GM10847 (cell line): ENCODE measurements around the gene SLC22A17.

Experiments
- POLR2A ChIP-seq: IDR thresholded peaks from 2 replicates; pipeline ENCODE4 v1.6.1; 2011; ENCODE audit not compliant: insufficient read length; ENCODE audit errors: extremely low read depth

SLC22A17 gene

DNA sequence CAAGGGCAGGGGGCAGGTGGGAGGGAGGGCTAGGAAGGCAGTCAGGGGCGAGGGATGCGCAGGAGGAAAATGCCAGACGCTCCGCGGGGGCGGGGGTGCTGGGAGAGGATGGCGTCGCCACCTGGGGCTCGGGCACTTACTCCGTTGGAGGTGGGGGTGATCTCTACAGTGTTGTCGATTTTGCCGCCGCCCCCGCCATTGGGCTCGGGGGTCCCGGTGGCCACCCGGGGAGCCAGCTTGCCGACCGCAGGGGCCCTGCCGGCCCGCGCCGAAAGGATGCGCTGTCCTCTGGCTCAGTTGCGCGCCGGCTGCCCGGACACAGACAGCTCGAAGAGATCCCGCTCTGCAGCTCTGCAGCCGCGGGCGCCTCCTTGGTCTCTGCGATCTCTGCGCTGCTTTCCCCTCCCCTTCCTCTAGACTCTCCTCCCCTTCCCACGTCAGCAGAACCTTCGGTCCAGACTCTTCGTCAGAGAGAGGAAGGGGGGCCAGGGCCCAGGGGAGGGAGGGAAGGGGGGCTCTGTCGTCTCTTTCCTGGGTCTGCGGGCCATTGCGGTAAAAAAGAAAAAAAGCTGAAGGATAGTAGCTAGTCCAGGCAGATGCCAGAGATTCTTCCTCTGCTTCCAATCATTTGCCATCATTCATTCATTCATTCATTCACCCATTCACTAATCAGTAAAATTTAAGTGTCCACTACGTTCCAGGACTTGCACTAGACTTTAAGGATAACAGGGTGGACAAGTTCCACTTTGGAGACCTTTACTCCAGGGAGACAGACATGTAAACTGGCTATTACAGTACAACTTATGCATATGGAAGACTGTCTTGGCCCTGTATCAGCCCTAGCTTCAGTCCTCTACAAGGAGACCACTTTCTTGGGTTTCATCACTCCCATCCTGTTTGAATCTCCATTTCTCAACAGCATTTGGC is at the start of gene SLC22A17:
SLC22A17 (minus strand) TSS at position 382 of the 927 bp plus-strand sequence.
- TF ChIP-seq POLR2A = no peak

DNA sequence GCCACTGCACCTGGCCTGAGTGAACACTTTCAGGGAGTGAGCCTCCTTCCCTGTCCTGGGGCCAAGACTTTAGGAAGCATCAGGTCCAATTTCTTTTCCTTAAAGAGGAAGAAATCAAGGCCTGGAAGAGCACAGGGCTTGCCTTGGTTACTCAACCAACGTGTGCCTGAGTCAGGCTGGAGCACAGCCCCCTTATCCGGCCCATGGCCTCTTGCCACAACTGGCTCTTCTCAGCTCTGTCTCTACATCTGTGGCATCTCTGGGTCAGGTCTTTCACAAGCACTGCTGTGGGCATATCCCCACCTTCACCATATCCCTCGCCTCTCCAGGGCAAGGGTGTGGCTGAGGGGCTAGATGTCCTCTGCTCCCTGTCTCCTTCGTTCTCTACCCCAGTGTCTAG is 48.6 kb upstream of the SLC22A17 start:
- TF ChIP-seq POLR2A = no peak

DNA sequence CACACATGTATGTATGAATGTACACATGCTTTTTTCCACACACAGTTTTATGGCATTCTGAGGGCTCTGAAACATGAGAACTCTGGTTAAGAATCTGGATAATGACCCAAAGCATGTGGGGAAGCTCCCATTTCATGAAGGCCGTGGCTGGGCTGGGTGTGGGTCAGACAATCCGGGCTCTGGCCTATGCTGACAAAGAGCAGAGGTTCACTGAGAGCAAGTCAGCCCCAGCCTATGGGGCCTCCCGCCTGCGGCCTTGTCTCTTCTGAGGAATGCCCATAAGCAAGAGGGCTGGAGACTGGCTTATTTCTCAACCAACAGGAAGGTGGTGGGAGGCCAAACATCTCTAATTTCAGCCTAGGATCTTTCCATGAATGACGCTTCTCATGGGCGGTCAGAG is 46.9 kb upstream of the SLC22A17 start:
- no peak for TF ChIP-seq POLR2A

DNA sequence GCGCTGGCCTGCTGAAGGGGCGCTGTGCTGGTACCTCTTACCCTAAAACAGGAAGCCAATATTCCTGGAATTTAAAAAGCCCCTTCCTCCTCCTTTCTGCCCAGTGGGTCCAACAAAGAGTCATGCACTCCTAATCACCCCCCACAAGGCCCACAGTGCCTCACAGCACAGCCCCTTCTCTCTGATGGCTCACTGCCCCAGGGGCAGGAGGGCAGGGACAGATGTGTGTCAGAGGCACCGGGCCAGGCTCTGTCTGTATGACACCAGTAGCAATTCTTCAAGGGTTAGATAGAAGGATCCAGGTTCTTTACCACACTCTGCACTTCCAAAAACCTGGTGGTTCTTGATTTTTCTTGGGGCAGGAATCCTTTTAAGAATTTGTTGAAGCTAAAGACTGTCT is 46.4 kb upstream of the SLC22A17 start:
- no peak for TF ChIP-seq POLR2A

DNA sequence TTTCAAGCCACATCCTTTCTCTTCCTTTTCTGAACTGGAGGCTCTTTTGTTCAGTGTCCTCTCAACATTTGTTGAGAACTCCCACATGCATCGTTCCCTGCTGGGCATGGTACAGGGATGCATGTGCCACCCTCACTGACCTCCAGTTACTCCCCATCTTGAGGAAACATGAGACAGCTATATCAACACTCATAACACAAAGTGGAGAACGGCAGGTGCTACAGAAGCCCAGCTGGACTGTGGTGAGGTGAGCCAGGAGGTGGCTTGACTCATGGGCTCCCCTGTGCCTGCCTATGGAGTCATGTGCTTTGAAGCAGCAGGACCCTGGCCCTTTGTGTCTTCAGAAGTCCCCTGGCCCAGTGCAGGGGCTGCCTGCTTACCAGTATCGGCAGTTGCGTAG is 45.7 kb upstream of the SLC22A17 start:
- TF ChIP-seq POLR2A = no peak

DNA sequence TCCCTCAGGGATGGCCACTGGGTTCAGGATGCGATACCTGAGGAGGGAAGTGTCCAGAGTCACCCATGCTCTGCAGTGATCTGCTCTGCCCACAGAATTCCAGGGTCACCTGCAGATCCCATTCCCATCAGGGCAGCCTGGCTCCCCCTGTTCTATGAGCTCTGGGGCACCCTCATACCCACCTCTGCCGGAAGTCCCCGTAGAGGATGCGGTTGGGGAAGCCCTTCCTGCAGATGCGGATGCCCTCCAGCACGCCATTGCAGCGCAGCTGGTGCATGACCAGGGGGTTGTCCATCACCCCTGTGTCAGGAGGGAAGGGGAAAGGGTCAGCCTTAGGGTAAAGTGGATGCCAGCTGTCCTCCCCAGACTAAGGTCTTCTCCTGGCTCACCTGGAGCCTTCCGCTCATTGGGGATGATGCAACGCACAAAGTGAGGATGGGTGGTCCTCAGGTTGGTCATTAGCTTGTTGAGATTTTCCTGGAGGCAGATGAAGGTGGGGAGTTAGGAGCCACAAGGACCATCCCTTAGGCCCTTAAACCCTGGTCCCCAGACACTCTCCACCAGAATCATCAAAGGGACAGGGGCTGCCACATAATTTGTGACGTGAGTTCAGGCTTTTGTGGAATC is 44.2 kb upstream of the SLC22A17 start:
- TF ChIP-seq POLR2A = no peak

DNA sequence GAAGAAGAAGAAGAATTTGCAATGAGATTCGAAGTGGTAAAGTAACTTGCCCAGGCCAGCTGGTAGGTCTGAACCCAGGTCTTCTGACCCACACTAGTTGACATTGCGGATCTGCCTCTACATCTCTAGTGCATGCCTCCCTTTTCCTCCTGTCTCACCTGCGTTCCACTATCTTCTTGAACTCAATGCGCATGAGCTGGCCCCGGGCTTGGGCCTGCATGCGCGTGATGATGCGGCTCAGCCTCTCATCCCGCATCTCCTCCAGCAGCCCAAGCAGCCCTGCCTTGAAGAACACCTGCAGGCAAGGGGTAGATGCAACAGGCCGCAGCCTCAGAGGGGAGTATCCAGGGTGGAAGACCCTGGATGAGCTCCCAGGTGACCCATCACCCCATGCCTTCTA is 43.4 kb upstream of the SLC22A17 start:
- TF ChIP-seq POLR2A = no peak

DNA sequence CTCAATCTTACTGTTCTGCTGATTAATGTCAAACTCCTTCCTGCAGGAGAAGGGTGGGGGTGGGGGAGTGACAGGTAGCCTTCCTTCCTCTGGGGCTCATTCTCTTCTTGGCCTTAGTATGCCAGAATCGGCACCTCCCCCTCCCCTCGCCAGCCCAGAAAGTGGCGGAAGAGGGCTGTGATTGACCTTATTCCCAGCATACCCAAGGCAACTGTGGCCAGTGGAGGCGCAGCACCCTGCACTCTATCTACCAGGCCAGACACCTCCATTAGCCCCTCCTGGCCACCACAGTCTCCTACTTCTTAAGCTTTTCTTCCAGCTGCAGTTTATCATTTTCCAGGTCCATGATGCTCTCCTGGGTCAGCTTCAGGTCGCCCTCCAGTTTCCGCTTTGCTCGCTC is 39.9 kb upstream of the SLC22A17 start:
- TF ChIP-seq POLR2A = no peak

DNA sequence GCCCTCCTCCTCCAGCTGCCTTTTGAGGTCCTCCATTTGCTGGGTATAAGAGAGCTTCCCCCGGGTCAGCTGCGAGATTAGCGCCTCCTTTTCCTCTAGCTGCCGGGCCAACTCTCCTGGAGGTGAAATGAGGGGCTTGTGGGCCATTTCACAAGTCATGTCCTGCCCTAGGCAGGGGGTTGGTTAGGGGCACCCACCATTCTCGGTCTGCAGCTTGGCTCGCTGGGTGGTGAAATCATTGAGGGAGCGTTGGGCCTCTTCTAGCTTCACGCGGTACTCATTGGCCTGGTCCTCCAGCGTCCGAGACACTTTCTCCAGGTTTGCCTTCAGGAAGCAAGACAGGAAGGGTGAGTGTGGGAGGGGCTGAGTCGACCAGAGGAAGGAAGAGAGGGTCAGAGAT is 36.7 kb upstream of the SLC22A17 start:
- TF ChIP-seq POLR2A = no peak

DNA sequence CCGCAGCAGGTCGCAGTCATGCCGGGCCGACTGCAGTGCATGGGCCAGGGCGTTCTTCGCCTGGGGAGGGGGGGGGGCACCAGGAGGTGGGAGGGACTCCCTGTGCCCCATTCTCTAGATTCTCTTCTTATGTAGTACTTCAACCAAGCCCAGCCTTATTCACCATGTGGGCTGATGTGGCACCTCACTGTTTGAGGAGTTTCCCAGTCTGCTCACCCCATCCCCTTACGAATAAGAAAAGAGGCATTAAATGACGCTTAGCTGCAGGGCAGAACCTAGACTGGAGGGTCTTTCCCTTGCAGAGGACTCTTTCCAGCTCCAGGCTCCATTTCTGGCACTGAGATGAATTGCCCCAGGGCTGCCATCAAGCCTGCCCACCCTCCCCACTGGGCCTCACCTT is 36.3 kb upstream of the SLC22A17 start:
- no peak for TF ChIP-seq POLR2A

DNA sequence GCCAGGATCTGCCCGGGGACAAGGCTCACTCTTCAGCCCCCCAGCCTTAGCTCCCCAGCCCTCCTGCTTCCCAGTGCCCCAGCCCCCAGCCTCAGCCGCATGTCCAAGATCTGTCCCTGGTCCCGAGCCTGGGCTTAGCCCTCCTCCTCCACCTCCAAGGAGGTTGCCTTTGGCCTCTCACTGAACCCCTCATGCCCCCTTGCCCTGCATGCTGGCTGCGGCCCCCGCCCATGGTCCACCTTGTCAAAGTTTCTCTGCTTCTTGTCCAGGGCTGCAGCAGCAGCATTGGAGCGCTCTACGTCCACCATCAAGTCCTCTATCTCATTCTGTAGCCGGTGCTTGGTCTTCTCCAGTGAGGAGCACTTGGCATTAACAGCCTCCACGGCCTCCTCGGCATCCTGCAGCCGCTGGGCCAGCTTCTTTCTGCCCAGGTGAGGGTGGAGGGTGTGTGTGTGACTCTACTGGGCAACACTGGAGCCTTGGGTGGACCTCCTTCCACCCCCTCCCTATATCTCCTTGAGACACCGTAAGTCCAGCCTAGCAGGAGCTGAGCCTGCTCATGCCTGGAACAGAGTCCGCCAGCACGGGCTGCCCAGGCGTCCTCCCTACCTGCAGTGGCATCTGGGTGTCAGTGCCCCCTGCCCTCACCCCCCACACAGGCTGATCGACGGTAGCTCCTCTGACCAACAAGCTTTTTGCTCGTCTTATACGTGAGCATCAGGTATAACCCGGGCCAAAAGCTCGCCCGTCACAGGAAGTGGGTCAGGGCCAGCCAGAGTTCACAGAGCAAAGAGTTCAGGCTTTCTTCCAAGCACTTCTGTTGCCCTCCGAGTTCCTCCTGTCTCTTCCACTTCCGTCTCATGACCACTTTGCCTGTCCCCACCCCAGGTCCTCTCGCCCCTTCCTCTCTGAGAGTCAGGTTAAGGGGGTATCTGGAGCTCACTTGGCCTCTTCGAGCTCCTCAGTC is 35.5 kb upstream of the SLC22A17 start:
- TF ChIP-seq POLR2A = no peak

DNA sequence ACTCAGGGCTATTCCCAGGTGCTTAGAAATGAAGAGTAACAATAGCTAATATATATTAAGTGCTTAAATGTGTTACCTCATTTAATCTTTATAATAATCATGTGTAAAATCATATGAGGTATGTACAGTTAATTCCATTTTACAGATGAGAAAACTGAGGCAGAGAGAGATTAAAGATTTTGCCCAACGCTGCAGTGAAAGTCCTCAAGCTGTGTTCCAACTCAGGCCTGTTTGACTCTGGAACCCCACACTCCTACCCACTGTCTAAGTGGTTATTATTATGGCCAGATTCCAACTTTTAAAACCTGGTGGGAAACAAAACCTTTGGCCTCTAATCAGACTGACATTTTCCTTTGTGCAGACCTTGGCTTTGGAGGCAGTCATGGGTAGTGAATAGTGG is 34.3 kb upstream of the SLC22A17 start:
- TF ChIP-seq POLR2A = no peak

DNA sequence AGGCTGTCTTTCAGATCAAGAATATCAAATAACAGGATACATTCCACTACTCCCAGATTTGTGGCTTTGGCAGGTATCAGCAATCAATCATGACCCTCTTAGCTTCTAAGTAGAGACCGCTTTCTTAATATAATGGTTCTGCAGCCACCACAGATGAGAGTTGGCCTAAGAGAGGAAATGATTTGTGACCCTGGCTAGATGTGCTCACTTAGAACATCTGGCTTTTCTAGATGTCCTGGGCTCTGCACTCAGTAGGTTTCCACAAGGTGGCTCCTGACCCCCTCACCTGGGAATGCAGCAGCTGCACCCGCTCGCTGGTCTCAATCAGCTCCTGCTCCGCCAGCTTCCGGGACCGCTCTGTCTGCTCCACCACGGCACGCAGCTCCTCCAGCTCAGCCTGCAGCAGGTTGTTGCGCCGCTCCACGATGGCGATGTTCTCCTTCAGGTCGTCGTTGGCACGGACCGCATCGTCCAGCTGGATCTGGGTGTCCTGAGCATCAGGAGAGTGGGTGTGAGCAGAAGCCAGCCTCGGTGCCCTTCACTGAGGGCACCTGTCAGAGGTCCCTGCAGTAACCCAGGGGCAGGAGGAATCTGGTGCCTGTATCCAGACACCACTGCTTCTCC is 33.1 kb upstream of the SLC22A17 start:
- TF ChIP-seq POLR2A = no peak

DNA sequence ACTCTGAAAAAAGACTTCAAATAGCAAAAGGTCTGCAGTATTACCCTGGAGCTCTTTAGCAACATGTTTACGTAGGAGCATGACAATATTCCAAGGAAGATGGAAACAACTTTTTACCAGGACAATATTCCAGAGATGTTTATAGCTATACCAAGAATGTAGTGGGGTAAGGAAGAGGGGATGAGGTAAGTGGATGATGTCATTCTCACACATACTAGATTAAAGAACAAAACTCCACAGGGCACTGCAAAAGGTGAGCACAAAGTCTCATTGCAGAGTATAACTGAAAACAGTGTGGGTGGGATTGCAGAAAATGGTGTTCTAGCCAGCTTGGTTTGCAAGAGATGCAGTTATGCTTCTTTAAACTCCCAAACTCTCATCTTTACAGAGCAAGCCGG is 32.6 kb upstream of the SLC22A17 start:
- TF ChIP-seq POLR2A = no peak
